ENCODE measurements around the gene IGSF8. TPM values are rescaled to one million over a fixed set of nuclear protein-coding genes. Genes with fewer than 3 reads are reported as not detected.

IGSF8 gene
- 32.3 to 36.3 TPM (median 33.2 TPM) in 3 replicates for total RNA-seq

GRCh38 chr1:160097911-160098851, at the start of gene IGSF8:
Gene IGSF8, minus strand, starts transcription at chr1:160098619. Its CDS starts 147 bp downstream, at chr1:160098472.
- no peaks in the 10 kb centered on the region for H3K36me3 Mint-ChIP-seq
- no peak for TF ChIP-seq CTCF (IDR thresholded peaks at IDR 0.05; ENCODE audit: unreplicated experiment)
- DNase-seq (ENCODE audit: low spot score in 2 of 2, unreplicated experiment in 2 of 2): peak; percentile 92 to 94
- peak within 1 kb of the TSS; percentile 75 for H3K27ac Mint-ChIP-seq
- H3K9me3 Mint-ChIP-seq: no peaks in the 10 kb centered on the region
- H3K4me3 Mint-ChIP-seq: peak within 1 kb of the TSS; percentile 74
- H3K4me1 Mint-ChIP-seq: peaks cover 27% of the 10 kb centered on the region
- H3K27me3 Mint-ChIP-seq (ENCODE audit: low read depth): no peaks in the 10 kb centered on the region

- Mint-ChIP-seq H3K36me3 (no peaks in the 10 kb centered on the region), H3K4me3 (no peak overlapping the region), H3K9me3 (peaks cover 4% of the 10 kb centered on the region), H3K27me3 (ENCODE audit: low read depth) (no peaks in the 10 kb centered on the region), H3K4me1 (peaks cover 4% of the 10 kb centered on the region), H3K27ac (no peak overlapping the region)
- TF ChIP-seq CTCF (IDR thresholded peaks at IDR 0.05; ENCODE audit: unreplicated experiment): no peak
- no peak for DNase-seq (ENCODE audit: low spot score in 2 of 2, unreplicated experiment in 2 of 2)
Measured at GRCh38 chr1:160148121-160148520, 49.7 kb upstream of the IGSF8 start.

GRCh38 chr1:160146107-160146506, 47.7 kb upstream of the IGSF8 start:
- no peak overlapping the region for H3K4me3 Mint-ChIP-seq
- H3K9me3 Mint-ChIP-seq: peaks cover 4% of the 10 kb centered on the region
- H3K27me3 Mint-ChIP-seq (ENCODE audit: low read depth): peaks cover 3% of the 10 kb centered on the region
- H3K36me3 Mint-ChIP-seq: no peaks in the 10 kb centered on the region
- TF ChIP-seq CTCF (IDR thresholded peaks at IDR 0.05; ENCODE audit: unreplicated experiment): no peak
- no peak for DNase-seq (ENCODE audit: low spot score in 2 of 2, unreplicated experiment in 2 of 2)
- peaks cover 4% of the 10 kb centered on the region for H3K4me1 Mint-ChIP-seq
- H3K27ac Mint-ChIP-seq: no peak overlapping the region

- H3K4me3 Mint-ChIP-seq: no peak overlapping the region
- peaks cover 4% of the 10 kb centered on the region for H3K9me3 Mint-ChIP-seq
- TF ChIP-seq CTCF (IDR thresholded peaks at IDR 0.05; ENCODE audit: unreplicated experiment): no peak
- H3K27ac Mint-ChIP-seq: no peak overlapping the region
- no peak for DNase-seq (ENCODE audit: low spot score in 2 of 2, unreplicated experiment in 2 of 2)
- H3K36me3 Mint-ChIP-seq: no peaks in the 10 kb centered on the region
- H3K27me3 Mint-ChIP-seq (ENCODE audit: low read depth): peaks cover 4% of the 10 kb centered on the region
- H3K4me1 Mint-ChIP-seq: peaks cover 4% of the 10 kb centered on the region
Measured at GRCh38 chr1:160144921-160145320, 46.5 kb upstream of the IGSF8 start.

GRCh38 chr1:160143695-160144094, 45.3 kb upstream of the IGSF8 start:
- no peak for DNase-seq (ENCODE audit: low spot score in 2 of 2, unreplicated experiment in 2 of 2)
- Mint-ChIP-seq H3K27me3 (ENCODE audit: low read depth) (peaks cover 4% of the 10 kb centered on the region), H3K4me3 (no peak overlapping the region), H3K36me3 (no peaks in the 10 kb centered on the region), H3K27ac (no peak overlapping the region), H3K9me3 (no peaks in the 10 kb centered on the region), H3K4me1 (peaks cover 4% of the 10 kb centered on the region)
- TF ChIP-seq CTCF (IDR thresholded peaks at IDR 0.05; ENCODE audit: unreplicated experiment): no peak

Data from mesothelial cell of epicardium (in vitro differentiated cells).